Measurements from ENCODE around the gene NTRK1.

NTRK1 gene

DNA sequence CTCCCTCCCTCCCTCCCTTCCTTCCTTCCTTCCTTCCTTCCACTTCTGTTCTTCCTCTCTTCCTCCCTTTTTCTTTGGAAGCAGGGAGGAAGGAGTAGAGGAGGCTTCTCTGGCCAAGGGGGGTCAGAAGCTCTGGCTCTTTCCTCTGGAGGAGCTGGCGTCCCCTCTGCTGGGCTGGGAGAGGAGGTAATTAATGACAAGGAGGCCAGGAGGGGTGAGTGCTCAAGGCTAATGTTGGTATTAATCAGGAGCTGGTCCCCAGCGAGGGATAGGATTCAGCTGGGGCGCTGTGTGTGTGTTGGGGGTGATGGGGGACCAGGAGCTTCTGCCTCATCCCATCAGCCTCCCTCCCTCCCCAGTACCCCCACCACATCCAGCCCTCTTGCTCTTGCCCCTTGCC, 26.7 kb downstream of the NTRK1 start:
- Histone ChIP-seq H3K36me3 (ENCODE audit: insufficient read depth, insufficient read length, low read length) (no peaks in the 10 kb centered on the region), H3K9ac (ENCODE audit: insufficient read length, low read depth) (no peak overlapping the region), H3K4me3 (ENCODE audit: insufficient read length, low read depth) (peak overlapping the region; percentile 8), H3K4me1 (ENCODE audit: insufficient read depth, insufficient read length) (peaks cover 45% of the 10 kb centered on the region), H3K27me3 (ENCODE audit: insufficient read depth, insufficient read length) (peaks cover 12% of the 10 kb centered on the region), H3K9me3 (ENCODE audit: insufficient read depth, low read length) (no peaks in the 10 kb centered on the region)
- no peak for DNase-seq (ENCODE audit: low read depth, low spot score)
- TF ChIP-seq SUZ12 (IDR thresholded peaks at IDR 0.05; ENCODE audit: extremely low read depth, insufficient read depth, insufficient read length) (no peak), YY1 (IDR thresholded peaks at IDR 0.05; ENCODE audit: insufficient read depth, insufficient read length) (no peak), ZNF274 (IDR thresholded peaks at IDR 0.05; ENCODE audit: low read depth, low read length) (no peak)

GRCh38 chr1:156887734-156888133, 27.1 kb downstream of the NTRK1 start:
- H3K27me3 ChIP-seq (ENCODE audit: insufficient read depth, insufficient read length) = peaks cover 12% of the 10 kb centered on the region
- H3K4me1 ChIP-seq (ENCODE audit: insufficient read depth, insufficient read length) = peaks cover 42% of the 10 kb centered on the region
- H3K4me3 ChIP-seq (ENCODE audit: insufficient read length, low read depth) = no peak overlapping the region
- TF ChIP-seq YY1 (IDR thresholded peaks at IDR 0.05; ENCODE audit: insufficient read depth, insufficient read length) (no peak), ZNF274 (IDR thresholded peaks at IDR 0.05; ENCODE audit: low read depth, low read length) (no peak), SUZ12 (IDR thresholded peaks at IDR 0.05; ENCODE audit: extremely low read depth, insufficient read depth, insufficient read length) (no peak)
- no peaks in the 10 kb centered on the region for H3K9me3 ChIP-seq (ENCODE audit: insufficient read depth, low read length)
- peak overlapping the region; percentile 53 for H3K9ac ChIP-seq (ENCODE audit: insufficient read length, low read depth)
- no peaks in the 10 kb centered on the region for H3K36me3 ChIP-seq (ENCODE audit: insufficient read depth, insufficient read length, low read length)
- no peak for DNase-seq (ENCODE audit: low read depth, low spot score)

- no peaks in the 10 kb centered on the region for H3K9me3 ChIP-seq (ENCODE audit: insufficient read depth, low read length)
- TF ChIP-seq YY1 (IDR thresholded peaks at IDR 0.05; ENCODE audit: insufficient read depth, insufficient read length) (no peak), SUZ12 (IDR thresholded peaks at IDR 0.05; ENCODE audit: extremely low read depth, insufficient read depth, insufficient read length) (no peak), ZNF274 (IDR thresholded peaks at IDR 0.05; ENCODE audit: low read depth, low read length) (no peak)
- H3K4me1 ChIP-seq (ENCODE audit: insufficient read depth, insufficient read length) = peaks cover 43% of the 10 kb centered on the region
- peak; percentile 97 for DNase-seq (ENCODE audit: low read depth, low spot score)
- no peaks in the 10 kb centered on the region for H3K36me3 ChIP-seq (ENCODE audit: insufficient read depth, insufficient read length, low read length)
- no peak overlapping the region for H3K9ac ChIP-seq (ENCODE audit: insufficient read length, low read depth)
- peaks cover 20% of the 10 kb centered on the region for H3K27me3 ChIP-seq (ENCODE audit: insufficient read depth, insufficient read length)
- H3K4me3 ChIP-seq (ENCODE audit: insufficient read length, low read depth) = no peak overlapping the region
Measured at GRCh38 chr1:156889802-156890580, 29.3 kb downstream of the NTRK1 start.

DNA sequence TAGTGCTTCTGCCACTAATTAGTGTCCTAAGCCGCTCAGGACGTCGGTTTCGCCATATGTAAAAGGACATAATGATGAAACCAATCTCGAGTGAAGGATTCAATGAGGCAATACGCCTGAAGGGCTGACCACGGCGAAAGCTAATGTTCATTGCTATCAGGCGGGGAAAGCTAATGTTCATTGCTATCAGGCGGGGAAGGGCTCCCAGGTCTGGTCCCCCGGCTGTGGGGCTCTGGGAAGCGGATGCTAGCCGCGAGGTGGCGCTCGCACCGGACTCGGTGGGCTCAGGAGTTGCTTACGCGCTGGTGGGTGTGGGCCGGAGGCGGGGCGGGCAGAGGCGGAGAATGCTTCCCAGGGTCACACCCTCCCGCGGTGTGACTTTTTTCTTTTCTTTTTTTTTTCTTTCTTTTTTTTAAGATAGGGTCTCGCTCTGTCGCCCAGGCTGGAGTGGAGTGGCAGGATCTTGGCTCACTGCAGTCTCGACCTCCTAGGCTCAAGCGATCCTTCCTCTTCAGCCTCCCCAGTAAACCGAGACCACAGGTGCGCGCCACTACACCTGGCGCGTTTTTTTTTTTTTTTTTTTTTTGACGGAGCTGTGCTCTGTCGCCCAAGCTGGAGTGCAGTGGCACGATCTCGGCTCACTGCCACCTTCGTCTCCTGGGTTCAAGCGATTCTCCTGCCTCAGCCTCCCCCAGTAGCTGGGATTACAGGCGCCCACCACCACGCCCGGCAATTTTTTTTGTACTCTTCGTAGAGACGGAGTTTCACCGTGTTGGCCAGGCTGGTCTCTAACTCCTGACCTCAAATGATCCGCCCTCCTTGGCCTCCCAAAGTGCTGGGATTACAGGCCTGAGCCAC, 31.8 kb downstream of the NTRK1 start:
- H3K36me3 ChIP-seq (ENCODE audit: insufficient read depth, insufficient read length, low read length) = no peaks in the 10 kb centered on the region
- peak overlapping the region; percentile 66 for H3K9ac ChIP-seq (ENCODE audit: insufficient read length, low read depth)
- peaks cover 20% of the 10 kb centered on the region for H3K27me3 ChIP-seq (ENCODE audit: insufficient read depth, insufficient read length)
- H3K4me1 ChIP-seq (ENCODE audit: insufficient read depth, insufficient read length) = peaks cover 38% of the 10 kb centered on the region
- H3K4me3 ChIP-seq (ENCODE audit: insufficient read length, low read depth) = no peak overlapping the region
- DNase-seq (ENCODE audit: low read depth, low spot score) = peak; percentile 95
- TF ChIP-seq ZNF274 (IDR thresholded peaks at IDR 0.05; ENCODE audit: low read depth, low read length) = no peak
- TF ChIP-seq SUZ12 (IDR thresholded peaks at IDR 0.05; ENCODE audit: extremely low read depth, insufficient read depth, insufficient read length) = no peak
- no peak for TF ChIP-seq YY1 (IDR thresholded peaks at IDR 0.05; ENCODE audit: insufficient read depth, insufficient read length)
- no peaks in the 10 kb centered on the region for H3K9me3 ChIP-seq (ENCODE audit: insufficient read depth, low read length)

- no peak for DNase-seq (ENCODE audit: low read depth, low spot score)
- Histone ChIP-seq H3K36me3 (ENCODE audit: insufficient read depth, insufficient read length, low read length) (no peaks in the 10 kb centered on the region), H3K9ac (ENCODE audit: insufficient read length, low read depth) (peak within 1 kb of the TSS; percentile 66), H3K4me3 (ENCODE audit: insufficient read length, low read depth) (peak within 1 kb of the TSS; percentile 35), H3K27me3 (ENCODE audit: insufficient read depth, insufficient read length) (peaks cover 20% of the 10 kb centered on the region), H3K9me3 (ENCODE audit: insufficient read depth, low read length) (no peaks in the 10 kb centered on the region), H3K4me1 (ENCODE audit: insufficient read depth, insufficient read length) (peaks cover 37% of the 10 kb centered on the region)
- TF ChIP-seq YY1 (IDR thresholded peaks at IDR 0.05; ENCODE audit: insufficient read depth, insufficient read length) (no peak), SUZ12 (IDR thresholded peaks at IDR 0.05; ENCODE audit: extremely low read depth, insufficient read depth, insufficient read length) (no peak), ZNF274 (IDR thresholded peaks at IDR 0.05; ENCODE audit: low read depth, low read length) (no peak)
Measured at GRCh38 chr1:156893048-156893953, 32.6 kb downstream of the NTRK1 start, which contains the start of gene PEAR1. PEAR1 (plus strand) TSS chr1:156893718; CDS start chr1:156903927, 10,209 bp downstream.

DNA sequence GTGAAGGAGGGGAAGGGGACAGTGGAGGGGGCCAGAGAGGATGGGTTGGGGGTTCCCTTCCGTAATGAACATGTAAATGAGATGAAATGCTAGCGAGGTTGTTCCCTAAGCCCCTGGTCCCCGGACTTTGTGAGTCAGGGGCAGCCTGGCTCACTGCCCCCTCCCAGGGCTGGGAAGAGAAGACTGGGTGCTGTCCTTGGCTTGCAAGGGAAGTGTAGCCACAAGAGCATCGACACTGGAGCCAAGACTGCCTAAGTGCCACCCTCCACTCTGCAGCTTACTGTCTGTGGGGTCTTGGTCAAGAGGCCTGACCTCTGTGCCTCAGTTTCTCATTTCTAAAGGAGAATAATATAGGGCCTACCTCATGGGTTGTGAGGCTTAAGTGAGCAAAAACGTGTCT, 33.3 kb downstream of the NTRK1 start:
- Histone ChIP-seq H3K9ac (ENCODE audit: insufficient read length, low read depth) (peak overlapping the region; percentile 66), H3K27me3 (ENCODE audit: insufficient read depth, insufficient read length) (peaks cover 20% of the 10 kb centered on the region), H3K4me1 (ENCODE audit: insufficient read depth, insufficient read length) (peaks cover 38% of the 10 kb centered on the region)

More for the DNA sequence above, 33.3 kb downstream of the NTRK1 start:
- TF ChIP-seq YY1 (IDR thresholded peaks at IDR 0.05; ENCODE audit: insufficient read depth, insufficient read length) (no peak), ZNF274 (IDR thresholded peaks at IDR 0.05; ENCODE audit: low read depth, low read length) (no peak), SUZ12 (IDR thresholded peaks at IDR 0.05; ENCODE audit: extremely low read depth, insufficient read depth, insufficient read length) (no peak)
- no peak for DNase-seq (ENCODE audit: low read depth, low spot score)
- peak overlapping the region; percentile 35 for H3K4me3 ChIP-seq (ENCODE audit: insufficient read length, low read depth)
- no peaks in the 10 kb centered on the region for H3K36me3 ChIP-seq (ENCODE audit: insufficient read depth, insufficient read length, low read length)
- H3K9me3 ChIP-seq (ENCODE audit: insufficient read depth, low read length) = no peaks in the 10 kb centered on the region

Measured in NT2/D1 (cell line).